Left renal cortex interstitium (tissue), 4 donors: Measurements from ENCODE around the gene DGCR2. TPM values are rescaled to one million over a fixed set of nuclear protein-coding genes. Genes with fewer than 3 reads are reported as not detected.
A peak's percentile ranks its signal among the peaks of the same experiment; 100 is the strongest.
"Not testable (repeated sequence)": the region's sequence is repeated elsewhere in the genome, so short reads cannot be mapped to it uniquely, and the experiment has no call there.

ENCODE experiments used
- DNase-seq, 4 donors: peaks; one replicate each; pipeline ENCODE4 v3.0.0-alpha.2; 2013; ENCODE audit warnings: low read depth in 4 of 4, low spot score in 2 of 4, missing footprints in 1 of 4
- polyA plus RNA-seq, 4 donors: library from polyadenylated mRNA; unstranded; fragments of 120-200 nt; gene quantifications; one replicate each; pipeline ENCODE4 v1.2.1, GENCODE V29; 2013; ENCODE audit not compliant: insufficient read length in 4 of 4

Gene DGCR2, protein sequence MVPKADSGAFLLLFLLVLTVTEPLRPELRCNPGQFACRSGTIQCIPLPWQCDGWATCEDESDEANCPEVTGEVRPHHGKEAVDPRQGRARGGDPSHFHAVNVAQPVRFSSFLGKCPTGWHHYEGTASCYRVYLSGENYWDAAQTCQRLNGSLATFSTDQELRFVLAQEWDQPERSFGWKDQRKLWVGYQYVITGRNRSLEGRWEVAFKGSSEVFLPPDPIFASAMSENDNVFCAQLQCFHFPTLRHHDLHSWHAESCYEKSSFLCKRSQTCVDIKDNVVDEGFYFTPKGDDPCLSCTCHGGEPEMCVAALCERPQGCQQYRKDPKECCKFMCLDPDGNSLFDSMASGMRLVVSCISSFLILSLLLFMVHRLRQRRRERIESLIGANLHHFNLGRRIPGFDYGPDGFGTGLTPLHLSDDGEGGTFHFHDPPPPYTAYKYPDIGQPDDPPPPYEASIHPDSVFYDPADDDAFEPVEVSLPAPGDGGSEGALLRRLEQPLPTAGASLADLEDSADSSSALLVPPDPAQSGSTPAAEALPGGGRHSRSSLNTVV
- 10 to 100 TPM; 70.7 to 96.4 (median 79.8) TPM for polyA plus RNA-seq

- DNase-seq = peak; percentile 78 to 96 (median 89)
Measured at GRCh38 chr22:19122143-19122751, at the start of gene DGCR2. DGCR2 (minus strand) TSS chr22:19122412; CDS start chr22:19122206, 206 bp downstream.

- DNase-seq = no peak
Measured at GRCh38 chr22:19169947-19170318, 47.7 kb upstream of the DGCR2 start.

- no peak for DNase-seq
Measured at GRCh38 chr22:19169002-19169946, 47.1 kb upstream of the DGCR2 start.

DNA sequence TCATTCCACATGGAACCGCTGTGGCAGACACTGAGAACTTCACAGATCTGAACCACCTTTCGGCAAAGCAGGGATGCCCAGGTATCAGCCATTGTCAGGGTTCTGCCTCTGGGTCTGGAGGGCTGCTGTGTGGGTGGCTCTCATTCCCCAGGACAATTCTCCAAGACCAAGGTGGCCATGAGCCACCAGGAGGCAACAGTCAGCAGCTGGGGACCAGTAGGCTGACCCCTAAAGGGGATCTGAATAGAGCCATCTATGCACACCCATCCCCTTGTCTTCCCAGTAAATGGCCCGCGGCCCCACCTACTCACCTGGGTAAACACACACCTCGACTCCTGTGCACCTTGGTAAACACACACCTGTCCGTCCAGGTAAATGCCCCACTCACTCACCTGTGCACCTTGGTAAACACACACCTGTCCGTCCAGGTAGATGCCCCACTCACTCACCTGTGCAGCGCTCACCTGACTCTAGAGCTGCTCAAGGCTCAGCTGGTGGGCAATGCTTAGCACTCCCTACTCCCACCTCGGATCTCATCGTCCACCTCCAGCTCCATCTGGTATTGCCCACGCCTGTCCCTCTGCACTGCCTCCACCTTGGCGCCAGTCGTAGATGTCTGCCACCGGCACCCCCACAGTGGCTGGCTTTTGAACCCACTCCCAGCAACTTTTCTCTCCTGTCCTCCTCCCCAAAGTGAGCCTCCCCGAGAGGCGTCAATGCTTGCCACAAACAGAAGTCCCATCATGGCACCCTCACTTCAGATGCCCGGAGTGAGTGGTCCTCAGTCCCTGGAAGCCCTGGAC lies 46.1 kb upstream of the DGCR2 start:
- no peak for DNase-seq

DNA sequence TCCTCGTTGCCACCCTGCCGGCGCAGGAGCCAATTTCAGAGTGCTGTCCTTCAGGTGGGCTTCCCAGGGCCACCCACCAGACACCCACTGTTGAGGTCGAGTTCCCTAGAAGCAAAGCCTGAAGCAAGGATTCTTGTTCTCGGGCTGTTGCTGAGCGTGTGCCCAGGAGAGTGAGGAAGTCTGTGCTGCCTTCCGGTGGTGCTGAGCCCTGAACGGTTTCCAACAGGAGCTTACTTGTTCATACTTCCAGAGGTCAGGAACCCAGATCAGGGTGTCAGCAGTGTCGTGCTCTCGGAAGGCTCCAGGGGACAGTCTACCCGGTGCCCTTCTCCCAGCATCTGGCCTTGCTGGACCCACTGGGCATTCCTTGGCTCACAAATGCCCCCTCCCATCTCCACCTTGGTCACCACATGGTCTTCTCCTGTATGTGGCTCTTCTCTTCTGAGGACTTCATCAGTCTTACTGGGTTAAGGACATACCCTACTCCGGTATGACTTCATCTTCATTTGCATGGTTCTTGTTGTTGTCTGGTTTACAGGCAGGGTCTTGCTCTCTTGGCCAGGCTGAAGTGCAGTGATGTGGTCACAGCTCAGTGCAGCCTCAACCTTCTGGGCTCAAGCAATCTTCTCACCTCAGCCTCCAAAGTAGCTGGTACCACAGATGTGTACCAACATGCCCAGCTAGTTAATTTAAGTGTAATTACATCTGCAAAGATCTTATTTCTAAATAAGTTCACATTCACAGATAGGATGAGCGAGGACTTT lies 45.1 kb upstream of the DGCR2 start:
- DNase-seq = no peak

DNA sequence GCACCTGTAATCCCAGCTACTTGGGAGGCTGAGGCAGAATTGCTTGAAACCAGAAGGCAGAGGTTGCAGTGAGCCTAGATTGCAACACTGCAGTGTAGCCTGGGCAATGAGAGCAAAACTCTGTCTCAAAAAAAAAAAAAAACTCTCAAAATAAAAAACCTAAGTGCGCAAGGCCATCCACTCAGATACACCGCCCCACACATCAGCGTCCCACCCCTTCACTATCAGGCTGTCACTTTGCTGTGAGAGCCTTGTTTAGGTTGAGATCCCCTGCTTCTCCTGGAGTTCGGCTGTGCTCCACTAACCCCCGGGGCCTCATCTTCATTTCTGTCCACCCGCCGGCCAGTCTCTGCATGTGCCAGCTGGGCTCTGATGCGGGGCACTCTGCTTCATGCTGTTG lies 44.2 kb upstream of the DGCR2 start:
- no peak for DNase-seq

DNA sequence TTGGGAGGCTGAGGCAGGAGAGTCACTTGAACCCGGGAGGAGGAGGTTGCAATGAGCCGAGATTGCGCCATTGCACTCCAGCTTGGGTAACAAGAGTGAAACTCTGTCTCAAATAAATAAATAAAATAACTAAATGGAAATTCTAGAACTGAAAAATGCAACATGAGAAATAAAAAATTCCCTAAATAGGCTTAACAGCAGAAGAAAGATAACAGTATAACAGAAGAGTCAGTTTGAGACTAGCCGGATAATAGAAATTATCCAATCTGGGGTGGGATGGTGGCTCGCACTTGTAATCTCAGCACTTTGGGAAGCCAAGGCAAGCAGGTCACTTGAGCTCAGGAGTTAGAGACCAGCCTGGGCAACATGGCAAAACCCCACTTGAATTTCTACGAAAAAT lies 42.2 kb upstream of the DGCR2 start:
- no peak for DNase-seq

GRCh38 chr22:19158649-19159048 lies 36.4 kb upstream of the DGCR2 start:
- DNase-seq = not testable (repeated sequence)

DNA sequence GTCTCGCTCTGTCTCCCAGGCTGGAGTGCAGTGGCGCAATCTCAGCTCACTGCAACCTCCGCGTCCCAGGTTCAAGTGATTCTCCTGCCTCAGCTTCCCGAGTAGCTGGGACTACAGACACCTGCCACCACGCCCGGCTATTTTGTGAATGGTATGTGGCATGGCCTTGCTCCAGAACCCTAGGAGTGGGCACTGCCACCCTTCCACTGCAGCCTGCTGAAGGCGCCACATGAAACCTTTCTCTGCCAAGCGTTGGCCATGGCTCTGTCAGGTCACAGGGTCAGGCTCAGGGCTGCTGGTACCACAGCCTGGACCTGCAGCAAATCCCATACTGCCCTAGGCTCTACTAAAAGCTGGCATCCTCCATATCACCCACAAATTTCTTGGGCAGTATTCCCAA lies 33.9 kb upstream of the DGCR2 start:
- DNase-seq = not testable (repeated sequence)

- DNase-seq = no peak
Measured at GRCh38 chr22:19152942-19153883, 31.0 kb upstream of the DGCR2 start.

GRCh38 chr22:19151329-19152191 lies 29.3 kb upstream of the DGCR2 start:
- DNase-seq = no peak

GRCh38 chr22:19150482-19151328 lies 28.5 kb upstream of the DGCR2 start:
- no peak for DNase-seq

DNA sequence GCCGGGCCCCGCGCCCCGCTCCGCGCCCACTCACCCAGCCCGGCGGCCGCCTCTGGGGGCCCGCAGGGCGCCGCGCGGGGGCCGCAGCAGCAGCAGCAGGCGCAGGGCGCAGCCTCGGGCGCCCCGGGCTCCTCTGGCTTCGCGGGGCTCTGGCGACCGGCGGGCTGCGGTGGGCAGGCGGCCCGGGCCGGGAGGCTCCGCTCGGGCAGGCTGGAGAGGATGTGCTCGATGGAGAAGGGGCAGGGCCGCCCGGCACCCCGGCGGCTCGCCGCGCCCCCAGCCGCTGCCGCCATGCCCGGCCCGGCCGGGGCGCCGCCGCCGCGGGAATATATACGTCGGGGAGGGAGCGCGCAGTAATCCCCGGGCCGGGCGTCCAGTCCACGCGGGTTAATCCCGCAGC lies 27.8 kb upstream of the DGCR2 start, which contains the start of gene GSC2:
TSS of gene GSC2 (minus strand) at position 302 of the 400 bp plus-strand sequence. CDS start at position 293, 9 bp downstream.
- DNase-seq = no peak

DNA sequence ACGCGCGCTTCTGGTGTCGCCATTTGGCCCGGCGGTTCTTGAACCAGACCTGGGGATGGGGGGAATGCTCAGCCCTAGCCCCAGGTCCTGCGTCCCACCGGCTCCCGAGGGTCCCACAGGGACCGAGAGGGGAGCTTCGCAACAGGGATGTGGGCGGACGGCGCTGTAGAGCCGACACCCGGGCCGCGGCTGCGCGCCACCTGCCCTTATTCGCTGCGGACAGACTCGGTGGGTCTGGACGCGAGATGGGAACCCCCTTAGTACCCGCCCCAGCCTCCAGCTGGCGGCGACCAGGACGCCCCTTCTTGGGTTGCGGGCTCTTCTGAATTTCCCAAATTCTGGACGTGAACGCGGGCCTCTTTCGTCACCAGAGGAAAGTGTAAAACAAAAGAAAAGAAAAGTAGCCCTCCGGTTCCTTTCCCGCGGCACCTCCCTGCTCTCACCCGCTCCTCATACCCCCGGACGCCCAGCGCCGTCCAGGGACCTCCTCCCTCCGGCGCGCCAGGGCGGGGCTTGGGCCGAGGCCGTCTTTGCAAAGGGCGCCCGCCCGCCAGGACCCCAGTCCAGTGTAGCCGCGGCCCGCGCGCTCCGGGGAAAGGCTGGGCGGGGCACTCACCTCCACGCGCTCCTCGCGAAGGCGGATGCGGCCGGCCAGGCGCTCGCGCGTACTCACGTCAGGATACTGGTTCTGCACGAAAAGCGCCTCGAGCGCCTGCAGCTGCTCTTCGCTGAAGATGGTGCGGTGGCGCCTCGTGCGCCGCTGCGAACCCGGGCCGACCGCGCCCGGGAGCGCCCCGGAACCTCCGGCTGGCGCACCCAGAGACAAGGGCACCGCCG lies 27.1 kb upstream of the DGCR2 start:
- DNase-seq = no peak

- no peak for DNase-seq
Measured at GRCh38 chr22:19148417-19149046, 26.3 kb upstream of the DGCR2 start.
